Lower leg skin (tissue), 3 donors: ENCODE data around the gene VENTX.

Source experiments
- CTCF ChIP-seq, 3 donors: fragments of 450-650 bp; IDR thresholded peaks; one replicate each; pipeline ENCODE4 v1.5.1; 2016; ENCODE audit warnings: antibody characterized with exemption in 3 of 3, mild to moderate bottlenecking in 3 of 3, moderate library complexity in 2 of 3
- POLR2A ChIP-seq, 2 donors: fragments of 450-650 bp; IDR thresholded peaks; one replicate each; pipeline ENCODE4 v1.6.1; 2016 to 2017; ENCODE audit warnings: antibody characterized with exemption in 2 of 2, mild to moderate bottlenecking in 1 of 2, moderate library complexity in 1 of 2

DNA sequence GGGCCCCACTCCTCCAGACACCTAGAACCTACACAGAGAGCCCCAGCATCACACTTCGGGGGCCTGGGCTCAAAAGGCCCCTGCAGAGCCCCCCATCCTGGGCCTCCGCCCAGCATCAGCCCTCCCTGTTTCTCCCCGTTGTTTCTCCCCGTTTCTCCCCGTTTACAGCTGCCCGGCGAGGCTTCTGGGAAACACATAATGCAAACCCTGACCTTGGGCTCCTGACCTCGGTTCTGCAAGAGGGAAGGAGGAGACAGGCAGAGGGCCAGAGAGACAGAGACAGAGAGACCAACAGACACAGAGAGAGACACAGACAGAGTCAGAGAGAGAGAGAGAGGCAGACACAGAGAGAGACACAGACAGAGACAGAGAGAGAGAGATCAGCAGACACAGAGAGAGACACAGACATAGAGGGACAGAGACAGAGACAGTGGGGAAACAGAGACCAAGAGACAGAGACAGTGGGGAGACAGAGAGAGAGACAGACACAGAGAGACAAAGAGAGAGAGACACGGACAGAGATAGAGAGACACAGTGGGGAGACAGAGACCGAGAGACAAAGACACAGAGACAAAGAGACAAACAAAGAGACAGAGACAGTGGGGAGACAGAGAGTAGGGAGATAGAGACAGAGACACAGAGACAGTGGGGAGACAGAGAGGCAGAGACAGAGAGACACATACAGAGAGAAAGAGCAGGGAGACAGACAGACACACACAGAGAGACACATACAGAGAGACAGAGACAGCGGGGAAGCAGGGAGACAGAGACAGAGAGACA, 12.5 kb downstream of the VENTX start:
- TF ChIP-seq POLR2A (IDR thresholded peaks at IDR 0.05) = no peak
- TF ChIP-seq CTCF (IDR thresholded peaks at IDR 0.05) = no peak
